GM12891 (cell line): Measurements from ENCODE around the gene NEB. TPM values are rescaled to one million over a fixed set of nuclear protein-coding genes. Genes with fewer than 3 reads are reported as not detected.
A peak's percentile ranks its signal among the peaks of the same experiment; 100 is the strongest.

ENCODE experiments used
- DNase-seq: peaks from one replicate; pipeline ENCODE4 v3.0.0; 2011; ENCODE audit warnings: low spot score; ENCODE audit not compliant: insufficient read length
- FAIRE-seq: peaks from 2 replicates; lab custom pipeline; 2011; peaks lifted over from hg19 to GRCh38; lab: Jason Lieb, UNC
- PAX5 ChIP-seq: IDR thresholded peaks from 2 replicates; pipeline ENCODE4 v1.6.1; 2011; ENCODE audit warnings: low read length, moderate library complexity, mild to moderate bottlenecking; ENCODE audit not compliant: insufficient read depth, severe bottlenecking
- POLR2A ChIP-seq: IDR thresholded peaks from 2 replicates; pipeline ENCODE4 v1.6.1; 2011; ENCODE audit warnings: low read depth, low read length, control low read depth
- POLR2AphosphoS5 ChIP-seq: IDR thresholded peaks from 2 replicates; pipeline ENCODE4 v1.6.1; 2011; ENCODE audit warnings: low read depth, low read length, control low read depth
- POU2F2 ChIP-seq: IDR thresholded peaks from 2 replicates; pipeline ENCODE4 v1.6.1; 2011; ENCODE audit warnings: low read depth, mild to moderate bottlenecking, control low read depth, low read length, moderate library complexity
- SPI1 ChIP-seq: IDR thresholded peaks from 2 replicates; pipeline ENCODE4 v1.6.1; 2011; ENCODE audit warnings: low read depth, low read length, control low read depth
- TAF1 ChIP-seq: IDR thresholded peaks from 2 replicates; pipeline ENCODE4 v1.6.1; 2011; ENCODE audit warnings: low read depth, low read length, control low read depth
- polyA plus RNA-seq: library from polyadenylated mRNA; unstranded; fragments of >200 nt; gene quantifications from one replicate; pipeline ENCODE4 v1.2.1, GENCODE V29; 2012; ENCODE audit warnings: low read depth, missing spikeins, inconsistent platforms; ENCODE audit not compliant: missing spikeins

NEB gene
- 0.31 TPM for polyA plus RNA-seq

- DNase-seq, result no peak
- TF ChIP-seq POLR2AphosphoS5 (no peak), TAF1 (no peak), SPI1 (no peak), POLR2A (no peak), POU2F2 (no peak), PAX5 (no peak)
- no peak for FAIRE-seq
Measured at GRCh38 chr2:151733771-151734672, at the start of gene NEB. NEB (minus strand) TSS chr2:151734476; CDS start chr2:151733156, 1,320 bp downstream.

- TF ChIP-seq POU2F2 (no peak), TAF1 (no peak), SPI1 (no peak), POLR2AphosphoS5 (no peak)
- FAIRE-seq (no peak), DNase-seq (no peak)
Measured at GRCh38 chr2:151783133-151783520, 48.9 kb upstream of the NEB start.

GRCh38 chr2:151782378-151783132, 48.3 kb upstream of the NEB start:
- FAIRE-seq (no peak), DNase-seq (no peak)
- TF ChIP-seq SPI1 (no peak), POLR2AphosphoS5 (no peak), TAF1 (no peak), PAX5 (no peak), POU2F2 (no peak), POLR2A (no peak)

- no peak for TF ChIP-seq POLR2AphosphoS5
- DNase-seq (no peak), FAIRE-seq (no peak)
Measured at GRCh38 chr2:151781642-151782041, 47.4 kb upstream of the NEB start.

- DNase-seq, result no peak
- no peak for FAIRE-seq
- TF ChIP-seq PAX5 (no peak), POU2F2 (no peak), POLR2A (no peak), POLR2AphosphoS5 (no peak), SPI1 (no peak), TAF1 (no peak)
Measured at GRCh38 chr2:151780938-151781337, 46.7 kb upstream of the NEB start.

- DNase-seq (no peak), FAIRE-seq (no peak)
- no peak for TF ChIP-seq POLR2AphosphoS5
- no peak for TF ChIP-seq PAX5
- TF ChIP-seq POLR2A, result no peak
- TF ChIP-seq TAF1, result no peak
- TF ChIP-seq POU2F2, result no peak
- no peak for TF ChIP-seq SPI1
Measured at GRCh38 chr2:151777935-151778334, 43.7 kb upstream of the NEB start.

- DNase-seq (no peak), FAIRE-seq (no peak)
- TF ChIP-seq TAF1 (no peak), SPI1 (no peak), POLR2A (no peak), POLR2AphosphoS5 (no peak), PAX5 (no peak), POU2F2 (no peak)
Measured at GRCh38 chr2:151777487-151777886, 43.2 kb upstream of the NEB start.

GRCh38 chr2:151776367-151776766, 42.1 kb upstream of the NEB start:
- TF ChIP-seq POLR2AphosphoS5 (no peak), SPI1 (no peak), POU2F2 (no peak), TAF1 (no peak), PAX5 (no peak), POLR2A (no peak)
- no peak for DNase-seq
- no peak for FAIRE-seq

- peak; percentile 92 for FAIRE-seq
- TF ChIP-seq TAF1, result no peak
- TF ChIP-seq POLR2AphosphoS5, result no peak; the same call in 1 of the 2 replicates
- peak; percentile 80 for TF ChIP-seq POU2F2
- TF ChIP-seq POLR2A, result 0 out of 2 replicates have a peak, but pooled peaks have one; percentile 44
- no peak for DNase-seq
Measured at GRCh38 chr2:151775057-151775740, 40.9 kb upstream of the NEB start.
